ENCODE data around the gene GALNTL6. TPM values are rescaled to one million over a fixed set of nuclear protein-coding genes. Genes with fewer than 3 reads are reported as not detected.

The GALNTL6 gene
- total RNA-seq, 2 donors from 2014 or later = 0.71 TPM; not detected in 1

GRCh38 chr4:172887959-172888358 is 1074.8 kb downstream of the GALNTL6 start:
- H3K27me3 Mint-ChIP-seq (ENCODE audit: insufficient read depth) = no peaks in the 10 kb centered on the region
- H3K36me3 Mint-ChIP-seq (ENCODE audit: low read depth) = no peaks in the 10 kb centered on the region
- H3K9ac ChIP-seq (ENCODE audit: extremely low read depth, low read length, poor library complexity, severe bottlenecking) = no peak overlapping the region
- 88% methylated on average over 1 of the region's 2 CpGs; no CpG with 5 or more reads in 1 of the 2 experiments for WGBS, 2 experiments (ENCODE audit: insufficient coverage in 1 of 2, insufficient read length in 1 of 2)
- DNase-seq = no peak
- H3K4me1 Mint-ChIP-seq = no peaks in the 10 kb centered on the region
- H3K36me3 ChIP-seq (ENCODE audit: control insufficient read depth, insufficient read depth, low read length) = no peaks in the 10 kb centered on the region
- H3K9me3 Mint-ChIP-seq = peaks cover 5% of the 10 kb centered on the region
- H3K4me3 Mint-ChIP-seq = no peak overlapping the region
- no peaks in the 10 kb centered on the region for H3K4me1 ChIP-seq (ENCODE audit: control insufficient read depth, insufficient read depth, low read length)
- no peaks in the 10 kb centered on the region for H3K27me3 ChIP-seq (ENCODE audit: control insufficient read depth, insufficient read depth, low read length, poor library complexity, severe bottlenecking)
- no peak overlapping the region for H3K27ac Mint-ChIP-seq
- no peaks in the 10 kb centered on the region for H3K9me3 ChIP-seq (ENCODE audit: control insufficient read depth, low read length)
- no peak overlapping the region for H3K4me3 ChIP-seq (ENCODE audit: low read length)
- H3K27ac ChIP-seq (ENCODE audit: low read depth, low read length) = no peak overlapping the region
- TF ChIP-seq CTCF (conservative IDR thresholded peaks at IDR 0.05) = no peak

GRCh38 chr4:172892300-172892699 is 1079.1 kb downstream of the GALNTL6 start:
- no peak overlapping the region for H3K4me3 Mint-ChIP-seq
- no peak overlapping the region for H3K9ac ChIP-seq (ENCODE audit: extremely low read depth, low read length, poor library complexity, severe bottlenecking)
- H3K4me1 ChIP-seq (ENCODE audit: control insufficient read depth, insufficient read depth, low read length) = no peaks in the 10 kb centered on the region
- 29% methylated on average over 4 of the region's 4 CpGs; no CpG with 5 or more reads in 1 of the 2 experiments for WGBS, 2 experiments (ENCODE audit: insufficient coverage in 1 of 2, insufficient read length in 1 of 2)
- H3K27me3 Mint-ChIP-seq (ENCODE audit: insufficient read depth) = no peaks in the 10 kb centered on the region
- H3K9me3 Mint-ChIP-seq = no peaks in the 10 kb centered on the region
- no peaks in the 10 kb centered on the region for H3K36me3 ChIP-seq (ENCODE audit: control insufficient read depth, insufficient read depth, low read length)
- TF ChIP-seq CTCF (conservative IDR thresholded peaks at IDR 0.05) = peak; percentile 90
- no peaks in the 10 kb centered on the region for H3K36me3 Mint-ChIP-seq (ENCODE audit: low read depth)
- no peaks in the 10 kb centered on the region for H3K27me3 ChIP-seq (ENCODE audit: control insufficient read depth, insufficient read depth, low read length, poor library complexity, severe bottlenecking)
- DNase-seq = peak; percentile 72
- H3K9me3 ChIP-seq (ENCODE audit: control insufficient read depth, low read length) = peaks cover 12% of the 10 kb centered on the region
- no peak overlapping the region for H3K27ac Mint-ChIP-seq
- no peak overlapping the region for H3K4me3 ChIP-seq (ENCODE audit: low read length)
- no peak overlapping the region for H3K27ac ChIP-seq (ENCODE audit: low read depth, low read length)
- H3K4me1 Mint-ChIP-seq = no peaks in the 10 kb centered on the region

- Histone ChIP-seq H3K4me3 (ENCODE audit: low read length) (no peak overlapping the region), H3K27ac (ENCODE audit: low read depth, low read length) (no peak overlapping the region), H3K9ac (ENCODE audit: extremely low read depth, low read length, poor library complexity, severe bottlenecking) (no peak overlapping the region), H3K4me1 (ENCODE audit: control insufficient read depth, insufficient read depth, low read length) (no peaks in the 10 kb centered on the region), H3K36me3 (ENCODE audit: control insufficient read depth, insufficient read depth, low read length) (no peaks in the 10 kb centered on the region), H3K9me3 (ENCODE audit: control insufficient read depth, low read length) (peaks cover 27% of the 10 kb centered on the region), H3K27me3 (ENCODE audit: control insufficient read depth, insufficient read depth, low read length, poor library complexity, severe bottlenecking) (no peaks in the 10 kb centered on the region)
- H3K9me3 Mint-ChIP-seq = peaks cover 11% of the 10 kb centered on the region
- H3K27ac Mint-ChIP-seq = no peak overlapping the region
- no peak for DNase-seq
- peaks cover 3% of the 10 kb centered on the region for H3K4me1 Mint-ChIP-seq
- no peaks in the 10 kb centered on the region for H3K36me3 Mint-ChIP-seq (ENCODE audit: low read depth)
- H3K4me3 Mint-ChIP-seq = no peak overlapping the region
- WGBS, 2 experiments (ENCODE audit: insufficient coverage in 1 of 2, insufficient read length in 1 of 2) = 86 to 96% methylated on average over 2 to 3 of the region's 3 CpGs
- no peak for TF ChIP-seq CTCF (conservative IDR thresholded peaks at IDR 0.05)
- H3K27me3 Mint-ChIP-seq (ENCODE audit: insufficient read depth) = no peaks in the 10 kb centered on the region
These were observed 1082.5 kb downstream of the GALNTL6 start for GRCh38 chr4:172895699-172896098.

Measured in endodermal cell (in vitro differentiated cells).